ENCODE results near the gene THSD4.
"Not testable (repeated sequence)": the region's sequence is repeated elsewhere in the genome, so short reads cannot be mapped to it uniquely, and the experiment has no call there.

The THSD4 gene

DNA sequence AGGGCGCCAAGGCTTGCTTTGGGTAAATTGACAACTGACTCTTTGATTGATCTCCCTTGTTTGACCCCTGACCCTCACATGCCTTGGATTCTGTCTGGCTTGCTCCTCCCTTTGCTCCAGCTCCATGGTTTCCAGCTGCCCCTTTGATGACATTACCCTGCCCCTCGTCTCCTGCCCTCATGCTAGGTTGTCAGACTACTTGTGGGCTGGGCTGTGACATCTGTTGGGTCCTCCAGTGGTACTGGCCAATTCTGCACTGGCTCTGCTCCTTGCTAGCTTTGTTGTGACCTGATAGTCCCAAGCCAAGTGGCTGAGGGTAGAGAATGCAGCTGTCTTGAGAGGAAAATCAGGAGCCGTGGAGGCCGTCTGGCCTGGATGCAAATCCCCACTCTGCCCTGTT is 6.2 kb downstream of the THSD4 start:
- H3K4me3 ChIP-seq (ENCODE audit: control insufficient read depth, low read depth, low read length): no peak overlapping the region
- TF ChIP-seq, protein P1, sequence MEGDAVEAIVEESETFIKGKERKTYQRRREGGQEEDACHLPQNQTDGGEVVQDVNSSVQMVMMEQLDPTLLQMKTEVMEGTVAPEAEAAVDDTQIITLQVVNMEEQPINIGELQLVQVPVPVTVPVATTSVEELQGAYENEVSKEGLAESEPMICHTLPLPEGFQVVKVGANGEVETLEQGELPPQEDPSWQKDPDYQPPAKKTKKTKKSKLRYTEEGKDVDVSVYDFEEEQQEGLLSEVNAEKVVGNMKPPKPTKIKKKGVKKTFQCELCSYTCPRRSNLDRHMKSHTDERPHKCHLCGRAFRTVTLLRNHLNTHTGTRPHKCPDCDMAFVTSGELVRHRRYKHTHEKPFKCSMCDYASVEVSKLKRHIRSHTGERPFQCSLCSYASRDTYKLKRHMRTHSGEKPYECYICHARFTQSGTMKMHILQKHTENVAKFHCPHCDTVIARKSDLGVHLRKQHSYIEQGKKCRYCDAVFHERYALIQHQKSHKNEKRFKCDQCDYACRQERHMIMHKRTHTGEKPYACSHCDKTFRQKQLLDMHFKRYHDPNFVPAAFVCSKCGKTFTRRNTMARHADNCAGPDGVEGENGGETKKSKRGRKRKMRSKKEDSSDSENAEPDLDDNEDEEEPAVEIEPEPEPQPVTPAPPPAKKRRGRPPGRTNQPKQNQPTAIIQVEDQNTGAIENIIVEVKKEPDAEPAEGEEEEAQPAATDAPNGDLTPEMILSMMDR (conservative IDR thresholded peaks at IDR 0.05; ENCODE audit: control insufficient read depth, insufficient read depth, low read depth, low read length): no peak
- no peak for DNase-seq (ENCODE audit: low read depth)

DNA sequence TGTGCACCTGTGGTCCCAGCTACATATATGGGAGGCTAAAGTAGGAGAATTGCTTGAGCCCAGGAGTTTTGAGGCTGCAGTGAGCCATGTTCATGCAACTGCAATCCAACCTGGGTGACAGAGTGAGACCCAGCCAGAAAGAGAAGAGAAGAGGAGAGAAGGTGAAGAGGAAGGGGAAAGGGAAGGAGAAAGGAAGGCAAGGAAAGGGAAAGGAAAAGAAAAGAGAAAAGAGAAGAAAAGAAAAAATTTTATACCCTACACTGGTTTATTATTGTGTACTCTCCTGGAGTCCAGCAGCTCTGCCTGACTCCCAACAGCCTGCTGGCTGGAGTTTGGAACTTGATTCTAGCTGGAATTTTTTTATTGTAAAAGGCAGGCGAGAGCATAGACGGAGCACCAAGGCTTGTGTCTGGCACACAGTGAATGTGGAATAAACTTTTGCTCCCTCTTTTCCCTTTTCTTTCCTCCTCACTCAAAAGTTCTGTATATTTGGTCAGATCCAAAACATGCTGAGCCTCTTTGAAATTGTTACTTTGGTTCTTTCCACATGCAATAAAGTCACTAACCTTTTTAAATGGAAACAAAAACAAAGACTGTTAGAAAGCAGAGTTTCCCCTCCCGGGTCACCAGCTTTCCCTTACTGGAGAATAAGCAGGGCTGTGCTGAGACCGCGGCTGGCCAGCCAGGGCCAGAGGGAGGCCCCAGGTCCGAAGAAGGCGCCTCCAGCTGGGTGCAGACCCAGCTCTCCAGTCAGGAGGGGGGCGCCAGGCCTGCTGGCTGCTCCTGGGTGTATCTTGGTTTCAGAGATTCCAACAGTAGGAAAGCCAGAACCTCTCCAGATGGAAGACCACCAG is 9.9 kb downstream of the THSD4 start:
- no peak for DNase-seq (ENCODE audit: low read depth)
- H3K4me3 ChIP-seq (ENCODE audit: control insufficient read depth, low read depth, low read length): no peak overlapping the region
- TF ChIP-seq, protein P1 (conservative IDR thresholded peaks at IDR 0.05; ENCODE audit: control insufficient read depth, insufficient read depth, low read depth, low read length): no peak

DNA sequence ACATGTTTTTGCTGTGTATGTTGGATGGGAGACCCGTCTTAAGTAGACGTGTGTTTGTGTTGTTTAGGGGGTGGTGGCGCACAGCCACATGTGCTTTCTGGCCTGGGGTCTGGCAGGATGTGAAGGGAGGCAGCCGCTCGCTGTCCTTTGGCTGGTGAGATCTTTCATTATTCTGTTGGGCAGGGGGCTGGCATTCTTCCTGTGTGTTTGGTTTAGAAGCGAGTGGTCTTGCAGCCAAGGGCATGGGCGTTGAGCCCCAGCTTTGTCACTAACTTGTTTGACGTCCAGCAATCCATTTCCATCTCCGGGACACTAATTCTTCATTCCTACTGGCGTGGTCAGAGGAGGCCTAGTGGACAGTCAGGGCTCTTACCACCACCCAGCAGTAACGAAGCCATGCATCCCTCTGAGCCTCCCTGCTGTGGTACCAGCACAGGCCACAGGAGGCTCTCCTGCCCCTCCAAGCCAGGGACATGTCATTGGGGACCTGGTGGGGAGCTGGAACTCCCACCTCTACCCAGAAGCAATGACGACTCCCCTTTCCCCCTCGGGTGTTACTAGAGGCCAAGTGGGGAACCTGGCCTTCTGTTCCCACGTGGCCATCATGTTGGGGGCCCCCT is 10.7 kb downstream of the THSD4 start:
- TF ChIP-seq, protein P1 (conservative IDR thresholded peaks at IDR 0.05; ENCODE audit: control insufficient read depth, insufficient read depth, low read depth, low read length): peak; percentile 26
- no peak for DNase-seq (ENCODE audit: low read depth)
- H3K4me3 ChIP-seq (ENCODE audit: control insufficient read depth, low read depth, low read length): no peak overlapping the region

DNA sequence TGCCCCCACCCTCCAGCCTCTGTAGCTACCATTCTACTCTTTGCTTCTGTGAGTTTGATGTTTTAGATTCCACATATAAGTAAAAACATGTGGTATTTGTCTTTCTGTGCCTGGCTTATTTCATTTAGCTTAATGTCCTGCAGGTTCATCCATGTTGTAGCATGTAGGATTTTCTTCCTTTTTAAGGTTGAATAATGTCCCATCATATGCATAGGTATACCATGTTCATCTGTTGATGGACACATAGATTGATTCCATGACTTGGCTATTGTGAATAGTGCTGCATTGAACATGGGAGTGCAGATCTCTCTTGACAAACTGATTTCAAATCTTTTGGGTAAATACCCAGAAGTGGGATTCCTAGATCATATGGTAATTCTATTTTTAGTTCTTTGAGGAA is 11.8 kb downstream of the THSD4 start:
- TF ChIP-seq, protein P1 (conservative IDR thresholded peaks at IDR 0.05; ENCODE audit: control insufficient read depth, insufficient read depth, low read depth, low read length): no peak
- DNase-seq (ENCODE audit: low read depth): no peak
- H3K4me3 ChIP-seq (ENCODE audit: control insufficient read depth, low read depth, low read length): no peak overlapping the region

DNA sequence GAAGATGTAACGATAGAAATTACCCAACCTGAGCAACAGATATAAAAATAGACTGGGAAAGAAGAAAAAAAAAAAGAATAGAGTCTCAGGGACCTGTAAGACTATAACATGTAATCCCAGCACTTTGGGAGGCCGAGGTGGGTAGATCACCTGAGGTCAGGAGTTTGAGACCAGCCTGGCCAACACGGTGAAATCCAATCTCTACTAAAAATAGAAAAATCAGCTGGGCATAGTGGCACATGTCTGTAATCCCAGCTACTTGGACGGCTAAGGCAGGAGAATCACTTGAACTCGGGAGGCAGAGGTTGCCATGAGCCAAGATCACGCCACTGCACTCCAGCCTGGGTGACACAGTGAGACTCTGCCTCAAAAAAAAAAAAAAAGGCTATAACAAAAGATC is 12.9 kb downstream of the THSD4 start:
- DNase-seq (ENCODE audit: low read depth); H3K4me3 ChIP-seq (ENCODE audit: control insufficient read depth, low read depth, low read length): not testable (repeated sequence)

DNA sequence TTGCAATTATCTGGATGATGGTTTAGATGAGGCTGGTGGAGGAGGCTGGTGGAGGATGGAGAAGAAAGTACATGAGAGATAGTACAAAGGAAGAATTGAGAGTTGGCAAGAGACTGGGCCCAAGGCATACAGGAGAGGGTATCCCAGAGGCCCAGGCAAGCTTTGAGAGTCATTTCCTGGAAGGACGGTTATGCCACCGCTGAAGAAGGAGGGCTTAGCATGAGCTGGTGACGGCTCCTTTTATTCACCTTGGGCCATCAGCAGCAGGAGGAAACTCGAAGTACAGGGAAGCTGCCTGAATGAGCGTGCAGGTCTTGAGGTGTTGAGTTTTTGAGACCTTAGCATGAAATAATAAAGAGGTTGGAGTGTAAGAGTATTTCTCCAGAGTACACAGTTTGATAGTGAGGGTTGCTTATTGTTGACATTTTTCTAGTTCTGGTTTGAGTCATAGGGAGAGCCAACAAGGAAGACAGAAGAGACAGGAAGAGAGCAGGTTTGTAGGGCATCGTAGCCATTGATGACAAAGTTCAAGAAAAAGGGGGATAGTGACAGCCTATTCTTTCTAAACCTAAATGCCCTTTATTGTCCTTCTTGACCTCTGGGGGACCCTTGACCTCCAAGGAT is 13.8 kb downstream of the THSD4 start:
- H3K4me3 ChIP-seq (ENCODE audit: control insufficient read depth, low read depth, low read length): no peak overlapping the region
- DNase-seq (ENCODE audit: low read depth): no peak
- TF ChIP-seq, protein P1 (conservative IDR thresholded peaks at IDR 0.05; ENCODE audit: control insufficient read depth, insufficient read depth, low read depth, low read length): no peak

DNA sequence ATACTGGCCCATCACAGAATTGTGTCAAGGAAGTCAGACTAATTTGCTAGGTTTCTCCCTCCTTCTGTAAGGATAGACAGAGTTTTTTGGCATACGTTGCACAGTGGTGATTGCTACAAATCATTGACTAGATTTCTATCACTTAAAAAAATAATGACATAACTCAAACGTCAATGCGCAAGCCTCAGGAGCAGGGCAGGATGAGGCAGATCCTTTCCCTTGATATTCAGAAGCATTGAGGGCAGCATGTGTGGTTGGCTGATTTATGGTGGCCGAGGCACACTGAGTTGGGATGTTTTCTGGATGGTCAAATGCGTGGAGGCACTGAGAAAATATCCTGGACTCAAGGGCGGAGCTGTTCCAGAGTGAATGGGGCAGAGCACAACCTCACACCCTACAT is 14.4 kb downstream of the THSD4 start:
- DNase-seq (ENCODE audit: low read depth): no peak
- TF ChIP-seq, protein P1 (conservative IDR thresholded peaks at IDR 0.05; ENCODE audit: control insufficient read depth, insufficient read depth, low read depth, low read length): no peak
- H3K4me3 ChIP-seq (ENCODE audit: control insufficient read depth, low read depth, low read length): no peak overlapping the region
